HG03469 (cell line): ENCODE measurements around the gene ZSCAN26.
"Not testable (repeated sequence)": the region's sequence is repeated elsewhere in the genome, so short reads cannot be mapped to it uniquely, and the experiment has no call there.

ENCODE experiments used
- ATAC-seq: cut with Tn5 transposase; IDR thresholded peaks from one replicate; pipeline ENCODE4 v1.9.1; 2021; ENCODE audit warnings: mild to moderate bottlenecking, moderate library complexity, moderate number of reproducible peaks; ENCODE audit not compliant: unreplicated experiment

The ZSCAN26 gene

DNA sequence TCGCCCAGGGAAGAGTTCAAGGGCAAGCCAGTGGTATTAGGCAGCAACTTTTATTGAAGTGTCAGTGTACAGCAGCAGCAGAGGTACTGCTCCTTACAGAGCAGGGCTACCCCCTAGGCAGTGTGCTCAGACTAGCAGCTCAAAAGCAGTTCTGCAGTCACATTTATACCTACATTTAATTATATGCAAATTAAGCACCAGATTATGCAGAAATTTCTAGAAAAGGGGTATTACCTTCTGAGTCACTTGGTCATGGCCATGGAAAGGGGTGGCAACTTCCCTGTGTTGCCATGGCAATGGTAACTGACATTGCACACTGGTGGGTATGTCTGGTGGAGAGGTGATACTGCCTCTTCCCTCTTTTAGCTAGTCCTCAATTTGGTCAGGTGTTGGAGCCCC is 12.8 kb upstream of the ZSCAN26 start:
- ATAC-seq = no peak

DNA sequence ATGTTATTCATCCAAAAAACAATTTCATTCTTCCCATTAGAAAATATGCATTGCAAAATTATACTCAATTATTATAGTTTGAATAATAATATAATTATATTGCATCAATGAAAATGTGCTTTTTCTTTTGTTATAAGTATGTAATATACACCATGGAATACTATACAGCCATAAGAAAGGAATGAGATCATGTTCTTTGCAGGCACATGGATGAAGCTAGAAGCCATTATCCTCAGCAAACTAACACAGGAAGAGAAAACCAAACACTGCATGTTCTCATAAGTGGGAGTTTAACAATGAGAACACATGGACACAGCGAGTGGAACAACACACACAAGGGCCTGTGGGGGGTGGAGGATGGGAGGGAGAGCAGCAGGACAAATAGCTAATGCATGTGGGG is 9.9 kb upstream of the ZSCAN26 start:
- no peak for ATAC-seq

DNA sequence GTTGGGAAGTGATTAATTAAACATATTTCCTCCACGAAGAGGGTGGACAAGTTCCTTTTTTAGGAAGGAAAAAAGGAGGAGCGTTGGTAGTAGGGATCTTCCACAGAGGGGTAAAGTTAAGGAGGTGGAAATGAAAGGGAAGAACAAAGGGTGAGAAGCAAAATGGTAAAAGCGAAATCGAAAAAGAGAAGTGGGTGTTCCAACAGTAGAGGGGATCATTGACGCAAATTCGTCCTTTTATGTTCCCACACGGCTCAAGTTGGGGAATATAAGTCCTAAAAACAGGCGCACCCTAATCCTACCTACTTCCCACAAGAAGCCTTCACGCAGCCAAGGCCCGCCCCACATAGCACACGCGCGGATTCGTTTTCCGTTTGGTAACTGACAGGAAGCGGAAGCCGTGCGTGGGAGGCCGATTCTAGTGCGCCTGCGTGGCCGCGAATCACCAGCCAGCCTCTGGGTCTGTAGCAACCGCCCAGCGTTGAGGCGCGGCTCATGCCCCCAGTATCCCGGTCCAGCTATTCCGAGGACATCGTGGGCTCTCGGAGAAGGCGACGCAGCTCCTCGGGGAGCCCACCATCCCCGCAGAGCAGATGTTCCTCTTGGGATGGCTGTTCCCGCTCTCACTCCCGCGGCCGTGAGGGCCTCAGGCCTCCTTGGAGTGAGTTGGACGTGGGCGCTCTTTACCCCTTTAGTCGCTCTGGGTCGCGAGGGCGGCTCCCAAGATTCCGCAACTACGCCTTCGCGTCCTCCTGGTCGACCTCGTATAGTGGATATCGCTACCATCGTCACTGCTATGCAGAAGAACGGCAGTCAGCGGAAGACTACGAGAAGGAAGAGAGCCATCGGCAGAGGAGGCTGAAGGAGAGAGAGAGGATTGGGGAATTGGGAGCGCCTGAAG is 7.8 kb upstream of the ZSCAN26 start, which contains the start of gene NKAPL:
NKAPL (plus strand) TSS at position 421 of the 901 bp plus-strand sequence; CDS start at position 496, 75 bp downstream.
- ATAC-seq = no peak

DNA sequence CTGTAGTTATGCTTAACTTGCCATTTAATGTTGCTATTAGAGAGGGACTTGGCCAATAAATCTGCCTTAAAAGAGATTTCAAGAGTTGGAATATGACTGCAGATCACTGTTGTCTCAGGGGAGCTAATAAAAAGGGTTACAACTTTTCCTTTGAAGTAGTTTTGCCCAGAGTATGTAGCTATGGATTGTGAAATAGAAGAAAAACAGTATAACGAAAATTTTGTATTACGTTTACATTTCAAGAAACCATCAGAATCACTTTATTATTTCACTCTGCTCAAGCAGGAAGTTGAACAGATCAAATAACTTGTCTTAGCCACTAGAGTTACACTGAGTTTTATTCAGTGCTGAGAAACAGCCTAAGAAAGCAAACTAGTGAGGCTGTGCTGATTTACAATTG is 3.0 kb upstream of the ZSCAN26 start:
- no peak for ATAC-seq

- no peak for ATAC-seq
These were observed 2.0 kb upstream of the ZSCAN26 start for GRCh38 chr6:28264834-28265401.

- ATAC-seq = no peak
These were observed 381 bp upstream of the ZSCAN26 start for GRCh38 chr6:28266563-28266961.

- ATAC-seq = no peak
These were observed 734 bp downstream of the ZSCAN26 start for GRCh38 chr6:28267695-28268059.

- ATAC-seq = no peak
These were observed 2.5 kb downstream of the ZSCAN26 start for GRCh38 chr6:28269492-28269891.

DNA sequence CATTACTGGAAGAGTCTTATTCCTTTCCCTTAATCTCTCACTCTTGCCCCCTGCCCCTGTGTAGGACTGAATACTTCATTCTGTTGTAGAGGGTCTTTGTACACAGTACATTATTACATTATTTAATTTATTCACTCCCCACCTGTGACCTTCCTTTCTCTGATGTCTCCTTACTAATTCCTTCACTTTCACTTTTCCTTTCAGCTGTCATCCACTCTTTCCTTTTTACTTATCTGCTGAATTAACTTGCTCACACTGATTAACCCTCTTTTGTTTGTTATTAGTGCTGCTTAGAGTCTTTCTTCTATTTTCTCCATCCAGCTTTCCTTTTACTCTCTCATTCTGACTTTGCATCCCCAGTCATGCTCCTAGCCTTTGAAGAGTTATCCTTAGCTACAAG is 7.9 kb downstream of the ZSCAN26 start:
- ATAC-seq = no peak

GRCh38 chr6:28277746-28278145 is 10.8 kb downstream of the ZSCAN26 start:
- no peak for ATAC-seq

DNA sequence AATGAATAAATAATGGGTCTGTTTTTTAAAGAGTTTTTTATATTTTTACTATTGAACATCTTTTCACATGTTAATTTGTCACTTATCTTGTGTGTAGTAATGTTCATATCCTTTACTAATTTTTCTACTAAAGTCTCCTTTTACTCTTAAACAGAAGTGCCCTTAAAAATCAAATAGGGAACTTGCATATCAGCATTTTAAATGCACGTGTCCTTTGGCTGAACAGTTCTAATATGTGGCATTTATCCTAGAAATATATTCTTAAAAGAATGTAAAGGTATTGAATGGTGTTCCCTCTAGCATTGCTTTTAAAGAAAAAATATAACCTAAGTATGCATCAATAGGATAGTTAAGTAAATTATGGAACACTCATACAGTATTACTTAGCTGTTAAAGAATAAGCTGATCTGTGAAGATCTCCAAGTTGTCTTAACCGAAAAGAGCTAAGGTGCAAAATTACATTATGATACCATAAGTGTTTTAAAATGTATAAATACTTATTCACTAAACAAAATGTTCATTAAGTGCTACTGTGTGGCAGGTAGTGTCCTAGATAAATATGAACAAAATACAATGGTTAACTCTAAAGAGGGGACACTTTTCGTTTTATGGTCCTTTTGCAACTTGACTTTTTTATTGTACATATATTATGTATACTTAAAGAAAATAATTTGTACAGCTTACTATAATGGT is 13.8 kb downstream of the ZSCAN26 start:
- ATAC-seq = no peak

- no peak for ATAC-seq
These were observed 14.5 kb downstream of the ZSCAN26 start, which contains the start of gene PGBD1 for GRCh38 chr6:28281288-28282064. PGBD1 (plus strand) TSS chr6:28281572; CDS start chr6:28283814, 2,242 bp downstream.

GRCh38 chr6:28282926-28283325 is 16.0 kb downstream of the ZSCAN26 start:
- ATAC-seq = no peak

DNA sequence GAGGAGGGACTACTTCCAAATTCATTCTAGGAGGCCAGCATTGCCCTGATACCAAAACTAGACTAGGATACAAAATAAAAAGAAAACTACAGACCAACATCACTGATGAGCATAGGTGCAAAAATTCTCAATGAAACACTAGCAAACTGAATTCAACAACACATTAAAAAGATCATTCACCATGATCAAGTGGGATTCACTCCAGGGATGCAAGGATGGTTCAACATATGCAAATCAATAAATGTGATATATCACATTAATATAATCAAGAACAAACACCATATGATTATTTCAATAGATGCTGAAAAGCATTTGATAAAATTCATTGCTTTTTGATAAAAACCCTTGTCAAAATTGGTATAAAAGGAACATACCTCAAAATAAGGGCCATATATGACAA is 24.6 kb downstream of the ZSCAN26 start:
- ATAC-seq = no peak

DNA sequence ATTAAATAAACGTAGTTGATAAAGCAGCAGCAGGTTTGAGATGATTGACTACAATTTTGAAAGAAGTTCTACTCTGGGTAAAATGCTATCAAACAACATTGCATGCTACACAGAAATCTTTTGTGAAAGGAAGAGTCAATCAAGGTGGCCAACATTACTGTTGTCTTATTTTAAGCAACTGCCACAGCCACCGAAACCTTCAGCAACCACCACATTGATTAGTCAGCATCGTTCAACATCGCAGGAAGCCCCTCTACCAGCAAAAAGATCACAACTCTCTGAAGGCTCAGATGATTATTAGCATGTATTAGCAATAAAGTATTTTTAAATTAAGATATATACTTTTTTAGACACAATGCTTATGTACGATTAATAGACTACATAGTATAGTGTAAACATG is 28.4 kb downstream of the ZSCAN26 start:
- no peak for ATAC-seq

DNA sequence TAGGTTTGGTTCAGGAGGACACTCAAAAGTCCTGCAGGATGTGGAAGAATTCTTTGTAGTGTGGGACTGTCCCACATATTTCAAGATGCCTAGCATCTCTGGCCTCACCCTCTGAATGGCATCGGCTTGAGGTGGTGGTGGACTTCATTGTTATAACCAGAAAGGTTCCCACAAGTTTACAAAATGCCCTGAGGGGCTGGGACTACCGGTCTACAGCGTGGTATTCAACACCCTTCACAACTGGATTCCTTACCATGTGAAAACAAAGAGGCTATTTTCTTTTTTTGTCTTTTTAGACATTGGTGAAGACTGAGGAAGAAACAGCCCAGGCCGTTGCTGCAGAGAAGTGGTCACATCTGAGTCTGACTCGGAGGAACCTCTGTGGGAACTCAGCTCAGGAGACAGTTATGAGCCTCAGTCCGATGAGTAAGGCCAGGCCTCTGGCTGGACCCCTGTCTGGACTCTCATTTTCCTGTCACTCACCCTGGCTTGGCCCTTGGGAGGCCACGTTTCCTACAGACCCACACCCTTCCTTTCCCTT is 29.6 kb downstream of the ZSCAN26 start:
- no peak for ATAC-seq

DNA sequence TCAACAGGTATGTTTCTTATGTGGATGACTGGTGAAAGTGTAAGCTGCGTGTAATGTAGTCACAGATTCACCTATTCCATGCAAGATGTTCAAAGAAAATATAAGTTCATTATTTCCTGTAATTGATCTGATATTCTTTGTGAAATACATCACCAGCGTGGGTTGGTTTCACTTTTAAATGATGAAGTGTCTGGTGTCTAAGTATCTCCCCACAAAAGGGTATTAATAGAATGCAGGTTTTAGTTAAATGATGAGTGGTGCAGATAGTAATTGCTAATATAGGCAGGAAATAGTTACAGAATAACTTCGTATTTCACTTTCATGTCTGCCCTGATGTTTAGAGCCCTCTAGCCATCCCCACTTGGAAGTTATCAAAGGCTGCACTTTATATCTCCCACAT is 36.6 kb downstream of the ZSCAN26 start:
- ATAC-seq = peak; percentile 60

DNA sequence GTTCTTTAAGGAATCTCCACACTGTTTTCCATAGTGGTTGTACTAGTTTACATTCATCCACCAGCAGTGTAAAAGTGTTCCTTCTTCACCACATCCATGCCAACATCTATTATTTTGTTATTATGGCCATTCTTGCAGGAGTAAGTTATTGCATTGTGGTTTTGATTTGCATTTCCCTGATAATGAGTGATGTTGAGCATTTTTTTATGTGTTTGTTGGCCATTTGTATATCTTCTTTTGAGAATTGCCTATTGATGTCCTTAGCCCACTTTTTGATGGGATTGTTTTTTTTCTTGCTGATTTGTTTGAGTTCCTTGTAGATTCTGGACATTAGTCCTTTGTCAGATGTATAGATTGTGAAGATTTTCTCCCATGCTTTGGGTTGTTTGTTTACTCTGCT is 39.4 kb downstream of the ZSCAN26 start:
- not testable (repeated sequence) for ATAC-seq

- ATAC-seq = no peak
These were observed 44.3 kb downstream of the ZSCAN26 start for GRCh38 chr6:28311139-28311823.

GRCh38 chr6:28312939-28313338 is 46.0 kb downstream of the ZSCAN26 start:
- no peak for ATAC-seq
